Mesendoderm (in vitro differentiated cells): Measurements from ENCODE around the gene RAB3C.

Experiments
- DNase-seq: peaks from one replicate; pipeline ENCODE4 v3.0.0; 2013
- H2AK5ac ChIP-seq: 2 replicates; pipeline ENCODE4 v1.6.1; 2013; ENCODE audit warnings: low read length, inconsistent platforms
- H2BK120ac ChIP-seq: 2 replicates; pipeline ENCODE4 v1.6.1; 2013; ENCODE audit warnings: low read depth, mild to moderate bottlenecking, low read length, moderate library complexity, mixed read lengths
- H2BK15ac ChIP-seq: replicated peaks from 2 replicates; pipeline ENCODE4 v1.6.1; 2013; ENCODE audit warnings: low read depth, mild to moderate bottlenecking, moderate library complexity
- H2BK5ac ChIP-seq: 2 replicates; pipeline ENCODE4 v1.6.1; 2013; ENCODE audit warnings: low read length, inconsistent platforms
- H3K18ac ChIP-seq: 2 replicates; pipeline ENCODE4 v1.6.1; 2013; ENCODE audit warnings: mild to moderate bottlenecking, low read length, mixed read lengths
- H3K23ac ChIP-seq: one replicate; pipeline ENCODE4 v1.6.1; 2013; ENCODE audit warnings: low read length
- H3K27ac ChIP-seq: 2 replicates; pipeline ENCODE4 v1.5.1; 2013; ENCODE audit warnings: low read depth, mild to moderate bottlenecking, inconsistent platforms, low read length, moderate library complexity
- H3K27me3 ChIP-seq: 2 replicates; pipeline ENCODE4 v1.6.1; 2013; ENCODE audit warnings: low read length, control low read depth, mild to moderate bottlenecking, inconsistent platforms; ENCODE audit not compliant: insufficient read depth, poor library complexity
- H3K36me3 ChIP-seq: 2 replicates; pipeline ENCODE4 v1.6.1; 2013; ENCODE audit warnings: low read length, inconsistent platforms; ENCODE audit not compliant: control insufficient read depth, insufficient read depth
- H3K4ac ChIP-seq: one replicate; pipeline ENCODE4 v1.6.1; 2013; ENCODE audit warnings: low read depth, mild to moderate bottlenecking, low read length, moderate library complexity
- H3K4me1 ChIP-seq: 2 replicates; pipeline ENCODE4 v1.6.1; 2013; ENCODE audit warnings: low read depth, low read length, inconsistent platforms; ENCODE audit not compliant: control insufficient read depth
- H3K4me2 ChIP-seq: 2 replicates; pipeline ENCODE4 v1.6.1; 2013; ENCODE audit warnings: low read length
- H3K4me3 ChIP-seq: 2 replicates; pipeline ENCODE4 v1.5.1; 2013; ENCODE audit warnings: mild to moderate bottlenecking, low read length
- H3K56ac ChIP-seq: one replicate; pipeline ENCODE4 v1.6.1; 2013; ENCODE audit warnings: low read length
- H3K79me1 ChIP-seq: 2 replicates; pipeline ENCODE4 v1.6.1; 2013; ENCODE audit warnings: low read length, inconsistent platforms
- H3K79me2 ChIP-seq: 2 replicates; pipeline ENCODE4 v1.6.1; 2013; ENCODE audit warnings: mild to moderate bottlenecking, low read length; ENCODE audit not compliant: control insufficient read depth, insufficient read depth
- H3K9ac ChIP-seq: 2 replicates; pipeline ENCODE4 v1.6.1; 2013; ENCODE audit warnings: low read length, inconsistent platforms
- H4K5ac ChIP-seq: one replicate; pipeline ENCODE4 v1.6.1; 2013; ENCODE audit warnings: low read length
- H4K8ac ChIP-seq: one replicate; pipeline ENCODE4 v1.6.1; 2013; ENCODE audit warnings: low read depth, mild to moderate bottlenecking, control low read depth, low read length, moderate library complexity
- WGBS: extraction: QIAGEN DNeasy Blood & Tissue Kit; methylation state at CpG from one replicate; pipeline ENCODE4 v1.1.7; 2013; ENCODE audit warnings: low lambda C conversion rate, missing lambda C conversion rate; ENCODE audit not compliant: insufficient coverage; ENCODE audit errors: extremely low coverage; 5-methylcytosine and 5-hydroxymethylcytosine counted together

RAB3C gene

DNA sequence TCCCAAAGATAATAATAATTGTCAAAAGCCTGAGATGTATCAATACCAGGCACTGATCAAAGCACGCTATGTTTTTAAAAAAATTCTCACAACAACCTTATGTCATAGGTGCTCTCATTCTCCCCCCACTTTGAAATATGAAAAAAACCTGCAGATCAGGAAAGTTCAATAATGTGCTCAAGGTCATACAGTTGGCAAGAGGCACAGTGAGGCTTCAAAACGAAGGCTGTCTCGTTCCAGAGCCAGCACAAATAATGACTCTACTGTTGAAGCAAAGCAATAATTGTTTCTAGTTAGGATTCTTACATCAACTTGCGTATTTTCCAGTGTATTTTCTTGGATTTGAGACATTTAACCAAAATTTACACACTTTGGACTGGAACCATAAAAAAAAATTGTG lies 88.3 kb downstream of the RAB3C start:
- Histone ChIP-seq H3K18ac (no peak overlapping the region), H2BK5ac (no peak overlapping the region), H2BK15ac (no peak overlapping the region), H3K4ac (no peak overlapping the region), H3K4me3 (no peak overlapping the region), H3K36me3 (no peaks in the 10 kb centered on the region), H2BK120ac (no peak overlapping the region), H3K56ac (no peak overlapping the region), H3K4me2 (no peak overlapping the region), H3K4me1 (peaks cover 2% of the 10 kb centered on the region), H4K8ac (no peak overlapping the region), H4K5ac (no peak overlapping the region), H3K27me3 (no peaks in the 10 kb centered on the region), H3K27ac (no peak overlapping the region), H3K9ac (no peak overlapping the region), H2AK5ac (no peak overlapping the region), H3K23ac (no peak overlapping the region), H3K79me1 (no peaks in the 10 kb centered on the region), H3K79me2 (no peaks in the 10 kb centered on the region)
- DNase-seq: no peak
- no CpG with 5 or more reads among the region's 4 CpGs for WGBS

DNA sequence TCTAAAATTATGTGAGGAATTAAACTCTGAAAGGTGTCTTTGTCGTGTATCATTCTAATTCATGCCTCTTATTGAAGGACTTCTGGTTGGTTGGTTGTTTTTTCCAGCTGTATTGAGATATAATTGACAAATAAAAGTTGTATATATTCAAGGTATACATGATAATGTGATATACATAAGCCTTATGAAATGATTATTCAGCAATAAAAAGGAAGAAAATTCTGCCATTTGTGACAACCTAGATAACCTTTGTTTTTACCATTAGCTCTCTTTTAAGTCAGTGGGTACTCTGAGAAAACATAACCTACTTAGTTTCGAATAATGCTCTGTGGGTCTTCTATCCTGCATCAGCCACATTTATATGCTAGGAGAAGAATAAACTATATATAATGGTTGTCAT lies 89.6 kb downstream of the RAB3C start:
- Histone ChIP-seq H3K56ac (no peak overlapping the region), H3K27ac (no peak overlapping the region), H3K79me2 (no peaks in the 10 kb centered on the region), H3K4me1 (no peaks in the 10 kb centered on the region), H3K9ac (no peak overlapping the region), H2AK5ac (no peak overlapping the region), H3K4me2 (no peak overlapping the region), H3K27me3 (no peaks in the 10 kb centered on the region), H3K23ac (no peak overlapping the region), H2BK5ac (no peak overlapping the region), H3K4ac (no peak overlapping the region), H3K4me3 (no peak overlapping the region), H3K36me3 (no peaks in the 10 kb centered on the region), H3K79me1 (no peaks in the 10 kb centered on the region), H2BK120ac (no peak overlapping the region), H3K18ac (no peak overlapping the region), H2BK15ac (no peak overlapping the region), H4K5ac (no peak overlapping the region), H4K8ac (no peak overlapping the region)
- no peak for DNase-seq
- WGBS: no CpG with 5 or more reads among the region's 2 CpGs

DNA sequence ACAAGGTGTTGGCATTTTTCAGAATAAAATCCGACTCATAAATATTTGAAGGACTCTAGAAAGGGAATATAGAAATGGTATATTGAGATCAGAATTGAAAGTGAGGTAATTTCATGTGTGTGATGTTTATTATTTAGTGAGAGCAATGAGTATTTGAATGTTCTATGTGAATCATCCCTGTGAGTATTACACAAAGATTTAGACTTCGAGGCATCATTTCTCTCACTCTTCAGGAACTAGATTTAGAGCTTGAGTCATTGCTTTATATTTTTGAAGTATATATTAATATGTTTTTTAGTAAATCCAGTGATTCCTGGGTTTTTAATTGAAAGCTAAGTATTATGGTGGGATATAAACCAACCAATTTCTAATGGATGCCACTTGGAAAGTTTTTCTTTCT lies 91.2 kb downstream of the RAB3C start:
- no peak overlapping the region for H2BK15ac ChIP-seq
- no peak overlapping the region for H3K4ac ChIP-seq
- H3K27me3 ChIP-seq: no peaks in the 10 kb centered on the region
- no peak overlapping the region for H3K4me2 ChIP-seq
- no peak overlapping the region for H3K4me3 ChIP-seq
- H3K4me1 ChIP-seq: no peaks in the 10 kb centered on the region
- no peaks in the 10 kb centered on the region for H3K79me2 ChIP-seq
- no peak overlapping the region for H3K23ac ChIP-seq
- no CpG with 5 or more reads among the region's 2 CpGs for WGBS
- DNase-seq: no peak
- no peak overlapping the region for H2AK5ac ChIP-seq
- H2BK5ac ChIP-seq: no peak overlapping the region
- no peak overlapping the region for H4K8ac ChIP-seq
- no peak overlapping the region for H4K5ac ChIP-seq
- no peak overlapping the region for H3K18ac ChIP-seq
- no peak overlapping the region for H3K27ac ChIP-seq
- H3K36me3 ChIP-seq: no peaks in the 10 kb centered on the region
- no peak overlapping the region for H3K56ac ChIP-seq
- H3K79me1 ChIP-seq: no peaks in the 10 kb centered on the region
- H3K9ac ChIP-seq: no peak overlapping the region
- no peak overlapping the region for H2BK120ac ChIP-seq

DNA sequence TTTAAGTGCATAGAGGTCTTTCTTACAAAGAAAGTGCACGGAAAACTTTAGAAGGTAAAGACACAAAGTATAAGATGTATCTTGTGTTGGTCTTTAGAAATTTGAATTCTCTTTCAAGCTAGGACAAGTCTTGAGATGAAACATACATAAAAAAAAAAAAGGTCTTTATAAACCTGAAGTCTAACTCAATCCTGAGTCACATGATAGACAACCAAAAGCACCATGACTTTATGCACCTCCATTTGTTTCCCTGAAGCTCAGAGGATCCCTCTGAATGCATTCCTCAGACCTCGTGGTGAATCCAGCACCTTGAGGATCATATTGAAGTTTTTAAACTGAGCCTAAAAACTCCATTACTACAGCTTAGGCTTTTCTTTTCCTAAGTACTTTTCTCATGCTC lies 91.8 kb downstream of the RAB3C start:
- no peak overlapping the region for H3K56ac ChIP-seq
- H3K79me2 ChIP-seq: no peaks in the 10 kb centered on the region
- H3K4me3 ChIP-seq: no peak overlapping the region
- H3K4ac ChIP-seq: no peak overlapping the region
- no peak overlapping the region for H3K23ac ChIP-seq
- no peak overlapping the region for H2BK5ac ChIP-seq
- WGBS: no CpG with 5 or more reads among the region's 2 CpGs
- H4K8ac ChIP-seq: no peak overlapping the region
- H2BK120ac ChIP-seq: no peak overlapping the region
- no peak overlapping the region for H2BK15ac ChIP-seq
- H3K4me1 ChIP-seq: no peaks in the 10 kb centered on the region
- no peaks in the 10 kb centered on the region for H3K79me1 ChIP-seq
- no peak overlapping the region for H4K5ac ChIP-seq
- no peaks in the 10 kb centered on the region for H3K36me3 ChIP-seq
- DNase-seq: no peak
- no peak overlapping the region for H3K27ac ChIP-seq
- no peak overlapping the region for H3K4me2 ChIP-seq
- H3K27me3 ChIP-seq: no peaks in the 10 kb centered on the region
- no peak overlapping the region for H3K9ac ChIP-seq
- no peak overlapping the region for H3K18ac ChIP-seq
- H2AK5ac ChIP-seq: no peak overlapping the region

DNA sequence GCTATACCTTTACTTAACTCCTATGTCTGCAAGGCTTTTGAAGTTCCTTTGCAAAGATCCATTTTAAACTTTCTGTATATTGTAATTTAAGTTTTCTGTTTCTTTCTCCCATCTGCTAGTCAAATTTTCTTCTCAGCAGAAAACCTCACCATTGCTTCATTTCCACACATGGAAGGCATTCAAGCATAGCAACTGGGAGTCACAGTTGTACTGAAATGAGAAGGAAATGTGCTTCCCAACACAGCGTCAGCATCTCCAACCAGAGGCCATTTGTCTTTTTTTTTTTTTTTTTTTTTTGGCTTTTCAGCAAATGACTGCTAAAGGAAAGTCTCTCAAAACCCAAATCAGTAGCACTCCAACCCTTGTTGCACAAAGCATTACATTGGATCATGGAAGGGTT lies 92.5 kb downstream of the RAB3C start:
- Histone ChIP-seq H3K56ac (no peak overlapping the region), H2AK5ac (no peak overlapping the region), H4K5ac (no peak overlapping the region)

DNA sequence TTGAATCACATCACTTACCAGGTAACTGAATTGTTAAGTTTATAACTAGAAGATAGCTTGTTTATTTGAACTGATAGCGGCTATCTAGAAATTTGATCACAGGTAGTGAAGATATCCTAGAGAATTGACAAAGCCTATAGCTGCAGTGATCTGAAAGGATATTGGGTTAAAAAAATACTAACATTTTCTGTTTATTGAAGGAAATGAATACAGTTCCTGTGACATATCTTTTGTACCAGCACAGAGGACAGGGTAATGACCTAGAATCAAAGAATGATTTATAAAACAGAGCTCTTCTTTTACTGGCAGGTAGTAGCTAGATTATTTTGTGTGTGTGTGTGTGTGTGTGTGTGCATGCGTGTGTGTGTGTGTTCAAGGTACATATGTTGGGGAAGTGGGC lies 94.8 kb downstream of the RAB3C start:
- Histone ChIP-seq H3K27me3 (no peaks in the 10 kb centered on the region), H4K8ac (no peak overlapping the region), H2BK15ac (no peak overlapping the region), H3K4me3 (no peak overlapping the region), H4K5ac (no peak overlapping the region), H3K4me2 (no peak overlapping the region), H3K36me3 (no peaks in the 10 kb centered on the region), H3K79me1 (no peaks in the 10 kb centered on the region), H3K27ac (no peak overlapping the region), H3K4me1 (no peaks in the 10 kb centered on the region), H3K23ac (no peak overlapping the region), H3K18ac (no peak overlapping the region), H3K56ac (no peak overlapping the region), H2AK5ac (no peak overlapping the region), H3K79me2 (no peaks in the 10 kb centered on the region), H2BK120ac (no peak overlapping the region), H2BK5ac (no peak overlapping the region), H3K4ac (no peak overlapping the region), H3K9ac (no peak overlapping the region)
- DNase-seq: no peak
- no CpG with 5 or more reads among the region's 2 CpGs for WGBS

More for the DNA sequence above, 92.5 kb downstream of the RAB3C start:
- no peak overlapping the region for H2BK120ac ChIP-seq
- H3K4ac ChIP-seq: no peak overlapping the region
- H3K27me3 ChIP-seq: no peaks in the 10 kb centered on the region
- no peak overlapping the region for H3K4me2 ChIP-seq
- H3K79me2 ChIP-seq: no peaks in the 10 kb centered on the region
- WGBS: no CpG with 5 or more reads among the region's 1 CpG
- no peak overlapping the region for H2BK15ac ChIP-seq
- no peaks in the 10 kb centered on the region for H3K79me1 ChIP-seq
- H3K36me3 ChIP-seq: no peaks in the 10 kb centered on the region
- H3K18ac ChIP-seq: no peak overlapping the region
- H3K4me3 ChIP-seq: no peak overlapping the region
- no peak overlapping the region for H3K27ac ChIP-seq
- H4K8ac ChIP-seq: no peak overlapping the region
- no peak overlapping the region for H3K23ac ChIP-seq
- no peak overlapping the region for H2BK5ac ChIP-seq
- no peak for DNase-seq
- H3K9ac ChIP-seq: no peak overlapping the region
- H3K4me1 ChIP-seq: no peaks in the 10 kb centered on the region
